Psoas muscle (tissue), 8 donors: ENCODE results near the gene CRELD1. TPM values are rescaled to one million over a fixed set of nuclear protein-coding genes. Genes with fewer than 3 reads are reported as not detected.

ENCODE experiments used
- ATAC-seq, 4 donors: fragments of 200-7000 bp; cut with Tn5 transposase; one replicate each; pipeline ENCODE4 v1.9.1; 2020; ENCODE audit warnings: moderate library complexity in 3 of 4, mild to moderate bottlenecking in 2 of 4
- DNase-seq, 2 donors: peaks; one replicate each; pipeline ENCODE4 v3.0.0-alpha.2; 2020
- H3K27ac ChIP-seq: fragments of 200-600 bp; one replicate; pipeline ENCODE4 v1.8.0; 2022
- H3K27me3 ChIP-seq, 3 donors: fragments of 200-600 bp in 1 of 3; one replicate each; pipeline versions ENCODE4 v1.6.1 to v1.8.0; 2013 to 2022; ENCODE audit warnings: low read length in 2 of 3, mild to moderate bottlenecking in 2 of 3, moderate library complexity in 1 of 3; ENCODE audit not compliant: insufficient read depth in 3 of 3
- H3K36me3 ChIP-seq, 2 donors: fragments of 200-600 bp in 1 of 2; one replicate each; pipeline versions ENCODE4 v1.6.1 to v1.8.0; 2013 to 2022; ENCODE audit warnings: low read depth in 1 of 2, mild to moderate bottlenecking in 1 of 2, moderate library complexity in 1 of 2; ENCODE audit not compliant: insufficient read depth in 1 of 2
- H3K4me1 ChIP-seq: fragments of 200-600 bp; one replicate; pipeline ENCODE4 v1.8.0; 2022
- H3K4me3 ChIP-seq: fragments of 200-600 bp; one replicate; pipeline ENCODE4 v1.8.0; 2022; ENCODE audit warnings: mild to moderate bottlenecking
- H3K9me3 ChIP-seq: fragments of 200-600 bp; one replicate; pipeline ENCODE4 v1.8.0; 2022
- WGBS, 3 donors: extraction: QIAGEN DNeasy Blood & Tissue Kit; methylation state at CpG; one replicate each; pipeline versions ENCODE4 v1.1.6 to v1.1.7; 2013; 5-methylcytosine and 5-hydroxymethylcytosine counted together
- intact Hi-C, 2 donors: fragments of 100-400 bp; cut with DNase I; formaldehyde crosslinking; loops; one replicate each; pipeline versions ENCODE4 v1.11.0 to v1.14.2; 2022
- polyA plus RNA-seq, 3 donors: library from polyadenylated mRNA; stranded (reverse); fragments of 200-250 nt; gene quantifications; one replicate each; pipeline ENCODE4 v1.2.3, GENCODE V29; 2013
- total RNA-seq, 4 donors: library from RNA; stranded (reverse); fragmentation: NEBNext Ultra II Directional in 2 of 4; extraction: Animal tissue kit (Norgen Biotek cat#: 25700) in 2 of 4; gene quantifications; one replicate each; pipeline versions ENCODE4 v1.2.1 to v1.2.4, GENCODE V29; 2021 to 2023
- TF ChIP-seq, protein P1 (sequence below): fragments of 200-600 bp; IDR thresholded peaks from one replicate; pipeline ENCODE4 v1.8.0; 2022; ENCODE audit warnings: antibody characterized with exemption
- donor health status: healthy with polysubstance abuse.
- donor health status: DM: no; HTN: no; CAD: no; lungs with moderate emphysema.
- donor health status: Bipolar disorder and iron deficiency.
- donor health status: healthy.
- donor health status: DM: yes; HTN: yes; CAD: no.
- donor health status: DM: no; HTN: no; CAD: no.
- donor health status: DM: no; HTN: no; CAD: no.
- donor health status: DM: yes; HTN: yes; CAD: no.

The CRELD1 gene
- total and polyA plus RNA-seq, 7 donors = 24.2 to 47.5 (median 28.8) TPM

DNA sequence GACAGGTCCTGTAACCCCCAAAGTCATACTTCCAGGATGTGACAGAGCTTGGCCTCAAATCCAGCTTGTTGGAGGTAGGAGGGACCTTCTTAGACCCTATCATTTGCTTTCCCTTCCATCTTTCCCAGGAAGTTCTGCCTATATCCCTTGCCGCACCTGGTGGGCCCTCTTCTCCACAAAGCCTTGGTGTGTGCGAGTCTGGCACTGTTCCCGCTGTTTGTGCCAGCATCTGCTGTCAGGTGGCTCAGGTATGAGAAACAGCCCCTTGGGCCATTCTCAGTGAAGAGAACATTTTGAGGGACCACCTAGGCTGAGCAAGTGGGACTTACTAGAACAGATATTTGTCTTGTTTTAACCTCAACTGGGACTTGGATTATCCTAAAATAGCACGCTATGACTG is 29.7 kb upstream of the CRELD1 start:
- Histone ChIP-seq H3K27me3 (no peaks in the 10 kb centered on the region), H3K4me3 (no peak overlapping the region), H3K36me3 (no peaks in the 10 kb centered on the region), H3K4me1 (no peaks in the 10 kb centered on the region), H3K9me3 (no peaks in the 10 kb centered on the region), H3K27ac (no peak overlapping the region)
- DNase-seq (no peak), ATAC-seq (no peak)
- WGBS, 3 donors = 87 to 92% (median 88%) methylated on average over 4 of the region's 4 CpGs
- intact Hi-C loops = no loop called here
- TF ChIP-seq, protein P1, sequence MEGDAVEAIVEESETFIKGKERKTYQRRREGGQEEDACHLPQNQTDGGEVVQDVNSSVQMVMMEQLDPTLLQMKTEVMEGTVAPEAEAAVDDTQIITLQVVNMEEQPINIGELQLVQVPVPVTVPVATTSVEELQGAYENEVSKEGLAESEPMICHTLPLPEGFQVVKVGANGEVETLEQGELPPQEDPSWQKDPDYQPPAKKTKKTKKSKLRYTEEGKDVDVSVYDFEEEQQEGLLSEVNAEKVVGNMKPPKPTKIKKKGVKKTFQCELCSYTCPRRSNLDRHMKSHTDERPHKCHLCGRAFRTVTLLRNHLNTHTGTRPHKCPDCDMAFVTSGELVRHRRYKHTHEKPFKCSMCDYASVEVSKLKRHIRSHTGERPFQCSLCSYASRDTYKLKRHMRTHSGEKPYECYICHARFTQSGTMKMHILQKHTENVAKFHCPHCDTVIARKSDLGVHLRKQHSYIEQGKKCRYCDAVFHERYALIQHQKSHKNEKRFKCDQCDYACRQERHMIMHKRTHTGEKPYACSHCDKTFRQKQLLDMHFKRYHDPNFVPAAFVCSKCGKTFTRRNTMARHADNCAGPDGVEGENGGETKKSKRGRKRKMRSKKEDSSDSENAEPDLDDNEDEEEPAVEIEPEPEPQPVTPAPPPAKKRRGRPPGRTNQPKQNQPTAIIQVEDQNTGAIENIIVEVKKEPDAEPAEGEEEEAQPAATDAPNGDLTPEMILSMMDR = no peak

DNA sequence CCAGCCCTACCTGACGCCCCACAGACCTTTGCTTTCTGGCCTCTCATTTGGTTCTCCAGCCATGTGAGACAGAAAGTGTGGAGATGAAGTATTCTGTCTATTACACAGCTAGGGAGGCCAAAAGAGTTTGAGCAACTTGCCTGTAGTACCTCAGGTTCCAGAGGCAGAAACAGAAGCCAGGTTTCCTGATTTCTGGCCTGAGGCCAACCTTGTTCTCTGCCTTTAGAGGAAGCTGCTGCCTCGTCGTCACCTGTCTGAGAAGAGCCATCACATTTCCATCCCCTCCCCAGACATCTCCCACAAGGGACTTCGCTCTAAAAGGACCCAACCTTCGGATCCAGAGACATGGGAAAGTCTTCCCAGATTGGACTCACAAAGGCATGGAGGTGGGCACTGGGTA is 27.2 kb upstream of the CRELD1 start:
- TF ChIP-seq, protein P1 = no peak
- WGBS, 3 donors = 93 to 97% (median 95%) methylated on average over 5 of the region's 5 CpGs
- H3K4me1 ChIP-seq = no peaks in the 10 kb centered on the region
- H3K27ac ChIP-seq = no peak overlapping the region
- ATAC-seq = no peak
- DNase-seq = no peak
- no peaks in the 10 kb centered on the region for H3K36me3 ChIP-seq
- H3K4me3 ChIP-seq = no peak overlapping the region
- H3K27me3 ChIP-seq = no peaks in the 10 kb centered on the region
- no peaks in the 10 kb centered on the region for H3K9me3 ChIP-seq
- intact Hi-C loops = no loop called here

DNA sequence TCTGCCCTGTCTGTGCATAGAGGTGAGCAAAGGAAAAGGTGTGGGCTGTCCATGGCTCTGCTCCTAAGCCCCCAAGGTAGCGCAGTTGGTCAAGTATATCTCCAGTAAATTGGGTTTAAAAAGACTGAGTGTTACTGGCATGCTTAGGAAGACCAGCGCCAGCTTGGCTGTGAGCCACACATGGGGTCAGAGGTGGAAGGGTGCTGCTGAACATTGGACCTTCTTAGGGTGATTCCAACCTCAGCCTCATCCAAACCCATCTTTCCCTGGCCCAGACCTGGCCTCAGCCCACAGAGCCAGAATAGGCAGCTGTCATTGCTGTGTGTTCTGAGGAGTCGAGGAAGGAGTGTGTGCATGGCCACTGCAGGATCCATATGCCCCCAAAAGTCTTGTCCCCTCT is 25.3 kb upstream of the CRELD1 start:
- Histone ChIP-seq H3K27ac (no peak overlapping the region), H3K4me3 (no peak overlapping the region), H3K36me3 (no peaks in the 10 kb centered on the region), H3K27me3 (no peaks in the 10 kb centered on the region), H3K9me3 (no peaks in the 10 kb centered on the region), H3K4me1 (no peaks in the 10 kb centered on the region)
- ATAC-seq = no peak
- TF ChIP-seq, protein P1 = no peak
- intact Hi-C loops = no loop called here
- WGBS, 3 donors = 76 to 90% (median 80%) methylated on average over 3 of the region's 3 CpGs
- no peak for DNase-seq

DNA sequence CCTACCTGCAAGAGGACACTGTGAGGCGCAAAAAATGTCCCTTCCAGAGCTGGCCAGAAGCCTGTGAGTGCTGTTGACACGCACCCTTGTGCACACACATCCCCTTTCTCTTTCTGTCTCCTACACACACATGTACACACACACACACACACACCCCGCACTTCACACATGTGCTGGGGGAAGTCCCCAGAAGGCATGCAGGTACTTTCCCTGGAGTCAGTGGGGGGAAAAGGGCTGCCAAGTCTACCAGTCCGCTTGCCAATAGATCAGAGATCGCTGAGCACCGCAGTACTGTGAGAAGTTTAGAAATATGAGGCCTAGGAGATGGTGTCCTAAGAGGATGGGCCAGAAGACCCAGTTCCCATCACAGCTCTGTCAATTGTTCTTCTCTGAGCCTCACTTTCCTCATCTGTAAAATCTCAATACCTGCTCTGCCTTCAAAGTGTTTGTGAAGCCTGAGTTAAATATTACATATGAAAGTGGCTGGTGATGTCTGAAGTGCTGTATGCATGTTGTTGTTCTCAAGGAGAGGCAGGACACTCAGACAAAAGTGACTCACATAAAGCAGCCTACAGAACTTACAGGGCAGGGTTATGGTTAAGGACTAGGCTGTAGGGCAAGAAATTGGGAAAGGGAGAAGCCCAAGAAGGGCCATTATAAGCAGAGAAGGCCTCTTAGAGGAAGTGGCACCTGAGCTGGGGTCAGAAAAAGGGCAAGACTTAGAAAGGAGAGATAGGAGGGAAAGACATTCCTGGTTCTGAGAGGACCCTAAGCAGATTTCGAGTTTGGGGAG is 24.2 kb upstream of the CRELD1 start:
- intact Hi-C loops = loop anchor here in 1 of 2 donors (10.0 kb wide), 1 partner anchor 45 kb away; no protein-coding TSS in a partner anchor
- H3K4me1 ChIP-seq = no peaks in the 10 kb centered on the region
- 83 to 85% (median 84%) methylated on average over 7 of the region's 7 CpGs for WGBS, 3 donors
- TF ChIP-seq, protein P1 = no peak
- ATAC-seq = no peak
- H3K27me3 ChIP-seq = no peaks in the 10 kb centered on the region
- H3K36me3 ChIP-seq = no peaks in the 10 kb centered on the region
- DNase-seq = no peak
- no peak overlapping the region for H3K4me3 ChIP-seq
- no peaks in the 10 kb centered on the region for H3K9me3 ChIP-seq
- H3K27ac ChIP-seq = no peak overlapping the region
